ENCODE measurements around the gene KHDC3L. TPM values are rescaled to one million over a fixed set of nuclear protein-coding genes. Genes with fewer than 3 reads are reported as not detected.

The KHDC3L gene
- total and polyA plus RNA-seq, 2 of the 4 experiments (the other 2 are of a cell fraction): not detected

- POLR2A ChIA-PET (ENCODE audit: unreplicated experiment): no interaction called here
- no peak overlapping the region for H2AFZ ChIP-seq (replicated peaks; ENCODE audit: low read length, poor library complexity)
- no peak overlapping the region for H3K18ac ChIP-seq (ENCODE audit: low read depth, low read length)
- H4K8ac ChIP-seq (ENCODE audit: low read depth in 2 of 2, low read length in 2 of 2): no peak overlapping the region
- no peaks in the 10 kb centered on the region; the same call in 1 of the 2 replicates for H3K9me1 ChIP-seq (ENCODE audit: insufficient read depth, low read length)
- no peak overlapping the region for H2BK120ac ChIP-seq (ENCODE audit: low read depth, low read length)
- H3K14ac ChIP-seq (replicated peaks; ENCODE audit: low read depth, low read length): no peak overlapping the region
- BruUV-seq (replicated peaks): no TSS peak
- H4K20me1 ChIP-seq (ENCODE audit: insufficient read depth, low read length): no peaks in the 10 kb centered on the region
- no peak overlapping the region for H3K9ac ChIP-seq (ENCODE audit: low read depth, low read length)
- H3K4me3 ChIP-seq (ENCODE audit: insufficient read depth, low read depth, low read length): no peak overlapping the region
- no peak overlapping the region for H4K5ac ChIP-seq (ENCODE audit: low read depth, low read length)
- no peak overlapping the region for H2BK5ac ChIP-seq (ENCODE audit: low read depth, low read length, poor library complexity, severe bottlenecking)
- H3K56ac ChIP-seq (ENCODE audit: extremely low read depth, insufficient read depth, low read length): no peak overlapping the region
- dilution Hi-C loops (cut with HindIII; ENCODE audit: low sequenced_read_pairs, unreplicated experiment) (no loop called here), in situ Hi-C loops (cut with MboI; ENCODE audit: low sequenced_read_pairs) (no loop called here), intact Hi-C loops (cut with micrococcal nuclease) (no loop called here)
- no peaks in the 10 kb centered on the region for H3K9me3 ChIP-seq (ENCODE audit: control insufficient read depth, insufficient read depth, low read length)
- DNase-seq (no peak), ATAC-seq (ENCODE audit: low read depth) (no peak)
- no peak overlapping the region for H3K4me2 ChIP-seq (ENCODE audit: low read depth, low read length)
- no peak overlapping the region for H2AK9ac ChIP-seq (replicated peaks; ENCODE audit: low read depth, low read length, poor library complexity)
- H3K79me1 ChIP-seq (ENCODE audit: low read depth in 1 of 2, low read length in 2 of 2): no peaks in the 10 kb centered on the region
- CTCF ChIA-PET: interaction anchor here (0.6 kb wide), 2 partner anchors 57 to 184 kb away, joined by 4 to 5 read pairs; no protein-coding TSS in a partner anchor
- no peak overlapping the region for H2BK15ac ChIP-seq (ENCODE audit: low read depth, low read length)
- no peak overlapping the region for H2AK5ac ChIP-seq (ENCODE audit: low read depth, low read length)
- no peak overlapping the region for H3K27ac ChIP-seq (ENCODE audit: insufficient read depth, low read length)
- no peaks in the 10 kb centered on the region for H3K36me3 ChIP-seq (ENCODE audit: control insufficient read depth, insufficient read depth, low read length)
- no peaks in the 10 kb centered on the region for H3K27me3 ChIP-seq (ENCODE audit: control insufficient read depth, insufficient read depth, low read length)
- no peaks in the 10 kb centered on the region for H3K4me1 ChIP-seq (ENCODE audit: control insufficient read depth, insufficient read depth, low read length)
- WGBS, 2 experiments (ENCODE audit: extremely low coverage in 2 of 2, insufficient read length in 1 of 2): no CpG with 5 or more reads among the region's 10 CpGs
- H3K4ac ChIP-seq (ENCODE audit: low read depth, low read length): no peak overlapping the region
- H4K91ac ChIP-seq (ENCODE audit: insufficient read depth, low read depth, low read length): no peak overlapping the region
- TF ChIP-seq ELK1 (IDR thresholded peaks at IDR 0.05; ENCODE audit: borderline replicate concordance, low read depth, low read length): no peak
- no peak overlapping the region for H3K23ac ChIP-seq (ENCODE audit: low read depth, low read length)
- no peak overlapping the region for H2BK20ac ChIP-seq (ENCODE audit: low read depth, low read length)
These were observed 33.4 kb downstream of the KHDC3L start for GRCh38 chr6:73395875-73396274.
